Caco-2 (cell line): ENCODE data around the gene SAG. TPM values are rescaled to one million over a fixed set of nuclear protein-coding genes. Genes with fewer than 3 reads are reported as not detected.
A peak's percentile ranks its signal among the peaks of the same experiment; 100 is the strongest.

Experiments
- BruUV-seq: library from RNA; stranded (reverse); fragments of 400-500 nt; replicated peaks from 2 replicates; lab custom pipeline; 2021; lab: Mats Ljungman, UMichigan
- CTCF ChIA-PET: fragments of 300-600 bp; sonication (Branson Sonifier 250); formaldehyde crosslinking; loops from one replicate; lab custom pipeline; 2022; ENCODE audit warnings: antibody characterized with exemption; lab: Charles Lee
- POLR2A ChIA-PET: fragments of 300-600 bp; sonication (Branson Sonifier 250); formaldehyde crosslinking; loops from one replicate; lab custom pipeline; 2022; ENCODE audit warnings: antibody characterized with exemption; lab: Charles Lee
- DNase-seq, 2 experiments: peaks; one replicate each; pipeline versions ENCODE4 v3.0.0 to v3.0.0-alpha.2; 2020 to 2022
- H3K27me3 ChIP-seq: replicated peaks from 2 replicates; pipeline ENCODE4 v1.6.0; 2011; ENCODE audit warnings: low read length; ENCODE audit not compliant: control insufficient read depth, insufficient read depth
- H3K36me3 ChIP-seq: 2 replicates; pipeline ENCODE4 v1.5.1; 2011; ENCODE audit warnings: low read length; ENCODE audit not compliant: control insufficient read depth, insufficient read depth
- H3K4me1 ChIP-seq: fragments of 250-450 bp; sonication (Bioruptor Pico); 2 replicates; pipeline ENCODE4 v1.5.1; 2020; ENCODE audit warnings: mild to moderate bottlenecking
- H3K4me3 ChIP-seq: 2 replicates; pipeline ENCODE4 v1.5.1; 2011; ENCODE audit warnings: low read depth, mild to moderate bottlenecking, control low read depth, low read length
- H3K9me3 ChIP-seq: fragments of 250-450 bp; sonication (Bioruptor Pico); 2 replicates; pipeline ENCODE4 v1.5.1; 2020; ENCODE audit warnings: mild to moderate bottlenecking, moderate library complexity
- H3K27ac Mint-ChIP-seq: one replicate; pipeline ENCODE4 v1.8.0; 2022; ENCODE audit warnings: mixed read lengths; ENCODE audit not compliant: unreplicated experiment
- H3K27me3 Mint-ChIP-seq: one replicate; pipeline ENCODE4 v1.8.0; 2022; ENCODE audit warnings: mixed read lengths; ENCODE audit not compliant: insufficient read depth, unreplicated experiment
- H3K36me3 Mint-ChIP-seq: one replicate; pipeline ENCODE4 v1.8.0; 2022; ENCODE audit warnings: mild to moderate bottlenecking, mixed read lengths; ENCODE audit not compliant: insufficient read depth, unreplicated experiment
- H3K4me1 Mint-ChIP-seq: one replicate; pipeline ENCODE4 v1.8.0; 2022; ENCODE audit warnings: low read depth, mixed read lengths; ENCODE audit not compliant: unreplicated experiment
- H3K4me3 Mint-ChIP-seq: one replicate; pipeline ENCODE4 v1.8.0; 2022; ENCODE audit warnings: mild to moderate bottlenecking, moderate library complexity, mixed read lengths; ENCODE audit not compliant: unreplicated experiment
- H3K9me3 Mint-ChIP-seq: one replicate; pipeline ENCODE4 v1.8.0; 2022; ENCODE audit warnings: mixed read lengths; ENCODE audit not compliant: unreplicated experiment
- CTCF ChIP-seq, 2 experiments: fragments of 200-600 bp in 1 of 2; IDR thresholded peaks; 1 replicate in 1 of 2; 2 replicates in 1 of 2; pipeline versions ENCODE4 v1.5.1 to v1.8.0; 2011 to 2022; ENCODE audit warnings: antibody characterized with exemption in 1 of 2, control low read depth in 1 of 2, inconsistent platforms in 1 of 2, low read depth in 1 of 2, low read length in 1 of 2, mild to moderate bottlenecking in 1 of 2, moderate library complexity in 1 of 2; ENCODE audit not compliant: insufficient read depth in 1 of 2, severe bottlenecking in 1 of 2, unreplicated experiment in 1 of 2
- intact Hi-C: fragments of 100-400 bp; cut with micrococcal nuclease; formaldehyde crosslinking; loops from one replicate; pipeline ENCODE4 v1.10.0; 2022; ENCODE audit not compliant: unreplicated experiment
- total RNA-seq: library from RNA; stranded (reverse); gene quantifications from 2 replicates; pipeline ENCODE4 v1.2.3, GENCODE V29; 2022

SAG gene
- total RNA-seq, 1 experiment from 2014 or later, result not detected

- Mint-ChIP-seq H3K27ac (peak overlapping the region; percentile 4), H3K4me3 (no peak overlapping the region), H3K4me1 (peaks cover 44% of the 10 kb centered on the region), H3K9me3 (no peaks in the 10 kb centered on the region), H3K36me3 (no peaks in the 10 kb centered on the region), H3K27me3 (no peaks in the 10 kb centered on the region)
- Histone ChIP-seq H3K36me3 (no peaks in the 10 kb centered on the region), H3K4me3 (no peak overlapping the region), H3K27me3 (no peaks in the 10 kb centered on the region), H3K9me3 (no peaks in the 10 kb centered on the region), H3K4me1 (peaks cover 50% of the 10 kb centered on the region)
- no peak for TF ChIP-seq CTCF (IDR thresholded peaks at IDR 0.05; ENCODE audit: insufficient read depth in 1 of 2, low read depth in 1 of 2, low read length in 1 of 2, severe bottlenecking in 1 of 2, unreplicated experiment in 1 of 2)
- intact Hi-C loops, result no loop called here
- DNase-seq, result no peak
- CTCF ChIA-PET, result no interaction called here
- POLR2A ChIA-PET, result interaction anchor here (0.8 kb wide), 1 partner anchor 10 kb away, joined by 6 read pairs; no protein-coding TSS in a partner anchor
- BruUV-seq, result no TSS peak
Measured at GRCh38 chr2:233346376-233346775, 38.8 kb downstream of the SAG start.

GRCh38 chr2:233346930-233347329 lies 39.3 kb downstream of the SAG start:
- no peak for TF ChIP-seq CTCF (IDR thresholded peaks at IDR 0.05; ENCODE audit: insufficient read depth in 1 of 2, low read depth in 1 of 2, low read length in 1 of 2, severe bottlenecking in 1 of 2, unreplicated experiment in 1 of 2)
- no peaks in the 10 kb centered on the region for H3K36me3 ChIP-seq
- no peaks in the 10 kb centered on the region for H3K27me3 ChIP-seq
- DNase-seq, result no peak
- H3K4me3 ChIP-seq, result no peak overlapping the region
- Mint-ChIP-seq H3K4me3 (no peak overlapping the region), H3K4me1 (peaks cover 47% of the 10 kb centered on the region), H3K27me3 (no peaks in the 10 kb centered on the region), H3K27ac (peak overlapping the region; percentile 4), H3K9me3 (no peaks in the 10 kb centered on the region), H3K36me3 (no peaks in the 10 kb centered on the region)
- no TSS peak for BruUV-seq
- intact Hi-C loops, result no loop called here
- H3K4me1 ChIP-seq, result peaks cover 52% of the 10 kb centered on the region
- POLR2A ChIA-PET, result no interaction called here
- CTCF ChIA-PET, result no interaction called here
- H3K9me3 ChIP-seq, result no peaks in the 10 kb centered on the region

- intact Hi-C loops, result no loop called here
- Mint-ChIP-seq H3K4me1 (peaks cover 56% of the 10 kb centered on the region), H3K9me3 (no peaks in the 10 kb centered on the region), H3K4me3 (no peak overlapping the region), H3K27me3 (no peaks in the 10 kb centered on the region), H3K27ac (peak overlapping the region; percentile 50), H3K36me3 (no peaks in the 10 kb centered on the region)
- no peaks in the 10 kb centered on the region for H3K27me3 ChIP-seq
- peak in 1 of 2 experiments; percentile 56 for DNase-seq
- ChIA-PET POLR2A (no interaction called here), CTCF (no interaction called here)
- no peak overlapping the region for H3K4me3 ChIP-seq
- BruUV-seq, result no TSS peak
- no peak for TF ChIP-seq CTCF (IDR thresholded peaks at IDR 0.05; ENCODE audit: insufficient read depth in 1 of 2, low read depth in 1 of 2, low read length in 1 of 2, severe bottlenecking in 1 of 2, unreplicated experiment in 1 of 2)
- H3K4me1 ChIP-seq, result peaks cover 65% of the 10 kb centered on the region
- no peaks in the 10 kb centered on the region for H3K9me3 ChIP-seq
- H3K36me3 ChIP-seq, result no peaks in the 10 kb centered on the region
Measured at GRCh38 chr2:233349005-233349998, 41.7 kb downstream of the SAG start.
